ENCODE results near the gene TUBAL3.

TUBAL3 gene

GRCh38 chr10:5361966-5362365, 42.7 kb downstream of the TUBAL3 start:
- DNase-seq (ENCODE audit: low read depth) = no peak
- no peak overlapping the region for H3K4me3 ChIP-seq (ENCODE audit: low read depth, low read length)
- TF ChIP-seq, protein P1, sequence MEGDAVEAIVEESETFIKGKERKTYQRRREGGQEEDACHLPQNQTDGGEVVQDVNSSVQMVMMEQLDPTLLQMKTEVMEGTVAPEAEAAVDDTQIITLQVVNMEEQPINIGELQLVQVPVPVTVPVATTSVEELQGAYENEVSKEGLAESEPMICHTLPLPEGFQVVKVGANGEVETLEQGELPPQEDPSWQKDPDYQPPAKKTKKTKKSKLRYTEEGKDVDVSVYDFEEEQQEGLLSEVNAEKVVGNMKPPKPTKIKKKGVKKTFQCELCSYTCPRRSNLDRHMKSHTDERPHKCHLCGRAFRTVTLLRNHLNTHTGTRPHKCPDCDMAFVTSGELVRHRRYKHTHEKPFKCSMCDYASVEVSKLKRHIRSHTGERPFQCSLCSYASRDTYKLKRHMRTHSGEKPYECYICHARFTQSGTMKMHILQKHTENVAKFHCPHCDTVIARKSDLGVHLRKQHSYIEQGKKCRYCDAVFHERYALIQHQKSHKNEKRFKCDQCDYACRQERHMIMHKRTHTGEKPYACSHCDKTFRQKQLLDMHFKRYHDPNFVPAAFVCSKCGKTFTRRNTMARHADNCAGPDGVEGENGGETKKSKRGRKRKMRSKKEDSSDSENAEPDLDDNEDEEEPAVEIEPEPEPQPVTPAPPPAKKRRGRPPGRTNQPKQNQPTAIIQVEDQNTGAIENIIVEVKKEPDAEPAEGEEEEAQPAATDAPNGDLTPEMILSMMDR (IDR thresholded peaks at IDR 0.05; ENCODE audit: control insufficient read depth, extremely low read depth, insufficient read depth) = no peak

DNA sequence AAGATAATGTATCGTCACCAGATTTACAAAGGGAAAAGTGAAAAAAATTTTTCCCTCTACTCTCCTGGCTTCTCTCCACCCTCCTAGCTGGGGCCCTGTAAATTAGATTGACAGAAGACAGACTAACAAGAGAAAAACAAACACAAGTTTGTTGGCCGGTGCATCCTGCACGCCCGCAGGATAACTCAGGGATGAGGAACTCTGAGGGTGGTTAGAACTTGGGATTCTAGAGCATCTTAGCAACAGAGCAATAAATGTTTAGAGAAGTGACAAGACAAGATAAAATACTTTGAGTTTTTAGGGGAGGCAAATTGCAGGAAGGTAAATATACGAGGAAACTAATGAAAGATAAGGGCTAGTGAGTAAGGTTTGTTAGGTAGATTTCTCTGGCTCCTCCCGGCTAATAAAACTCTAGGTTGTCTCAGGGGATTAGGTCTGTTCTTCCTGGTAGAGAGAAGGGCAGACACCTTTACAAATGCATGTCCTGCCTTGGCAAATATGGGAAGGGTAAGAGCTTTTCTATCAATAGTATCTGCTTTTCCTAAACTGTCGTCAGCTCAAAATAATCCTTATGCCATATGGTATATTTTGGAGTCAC, 44.2 kb downstream of the TUBAL3 start:
- peak; percentile 67 for DNase-seq (ENCODE audit: low read depth)
- TF ChIP-seq, protein P1 (IDR thresholded peaks at IDR 0.05; ENCODE audit: control insufficient read depth, extremely low read depth, insufficient read depth) = no peak
- no peak overlapping the region for H3K4me3 ChIP-seq (ENCODE audit: low read depth, low read length)

DNA sequence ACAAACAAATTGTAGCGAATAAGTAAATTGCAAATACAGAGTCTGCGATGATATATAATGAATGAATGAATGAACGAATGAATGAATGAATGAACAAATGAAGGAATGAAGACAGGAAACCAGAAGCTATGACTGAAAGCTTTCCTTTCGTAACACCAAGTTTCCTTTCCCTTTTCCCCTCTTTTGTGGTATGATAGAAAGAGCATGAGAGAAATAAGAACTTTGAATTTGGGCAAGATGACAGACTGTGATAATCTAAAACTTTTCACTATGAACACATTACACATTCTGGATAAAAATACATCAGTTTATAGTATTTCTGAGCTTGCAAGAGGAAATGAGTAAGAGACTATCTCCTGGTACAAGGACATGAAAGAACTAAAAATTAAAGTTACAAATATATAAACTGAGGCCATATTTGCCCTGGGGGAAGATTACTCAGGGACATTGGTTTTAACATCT, 48.3 kb downstream of the TUBAL3 start:
- no peak overlapping the region for H3K4me3 ChIP-seq (ENCODE audit: low read depth, low read length)
- TF ChIP-seq, protein P1 (IDR thresholded peaks at IDR 0.05; ENCODE audit: control insufficient read depth, extremely low read depth, insufficient read depth) = no peak
- DNase-seq (ENCODE audit: low read depth) = no peak

DNA sequence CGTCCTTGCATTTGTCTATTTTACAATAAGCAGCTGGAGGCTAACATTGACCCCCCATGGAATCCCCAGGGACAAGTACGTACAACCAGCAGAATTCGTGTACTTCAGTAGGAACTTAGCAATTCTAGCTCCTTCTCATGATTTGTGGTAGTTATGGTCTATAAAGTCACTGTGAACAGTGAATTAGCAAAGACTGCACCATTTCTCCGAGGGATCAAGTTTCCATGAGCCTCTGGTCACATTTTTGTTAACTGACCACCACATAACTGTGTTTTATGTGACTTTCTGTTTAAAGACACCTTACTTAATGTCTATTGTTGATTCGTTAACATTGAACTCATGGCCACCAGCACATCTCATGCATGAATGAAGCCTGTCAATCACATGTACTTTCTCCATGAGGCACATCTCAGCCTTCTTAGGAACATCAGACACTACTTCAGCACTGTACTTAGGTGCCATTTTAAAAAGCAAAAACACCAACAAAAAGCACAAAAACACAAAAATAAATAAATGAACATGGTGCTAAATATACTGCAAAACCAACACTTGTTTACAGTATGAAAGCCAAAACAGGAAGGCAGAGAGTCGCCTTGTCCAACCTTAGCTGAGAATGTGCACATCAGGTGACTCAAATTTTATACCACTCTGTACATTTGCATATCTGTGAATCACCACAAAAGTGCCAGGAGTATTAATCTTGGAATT, 48.9 kb downstream of the TUBAL3 start:
- no peak for DNase-seq (ENCODE audit: low read depth)
- H3K4me3 ChIP-seq (ENCODE audit: low read depth, low read length) = no peak overlapping the region
- TF ChIP-seq, protein P1 (IDR thresholded peaks at IDR 0.05; ENCODE audit: control insufficient read depth, extremely low read depth, insufficient read depth) = no peak

DNA sequence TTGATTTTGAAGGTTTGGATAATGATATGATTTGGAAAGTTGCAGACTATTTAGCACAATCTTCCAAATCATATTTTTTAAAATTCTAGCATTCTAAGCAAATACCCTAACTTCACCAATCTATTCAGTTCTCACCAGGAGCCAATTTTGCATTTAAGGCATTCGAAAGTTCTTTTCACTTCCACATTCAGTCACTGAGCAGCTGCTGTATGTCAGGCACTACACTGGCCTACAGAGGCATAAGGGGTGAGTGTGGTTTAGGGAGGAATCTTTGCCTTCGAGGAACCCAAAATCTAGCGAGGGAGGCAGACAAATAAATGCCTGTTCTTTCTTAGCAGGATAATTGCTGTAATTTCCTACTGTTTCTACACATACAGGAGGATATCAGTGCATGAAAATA, 50.6 kb downstream of the TUBAL3 start:
- DNase-seq (ENCODE audit: low read depth) = no peak

GRCh38 chr10:5349362-5349761, 55.3 kb downstream of the TUBAL3 start:
- DNase-seq (ENCODE audit: low read depth) = no peak
- H3K4me3 ChIP-seq (ENCODE audit: low read depth, low read length) = no peak overlapping the region
- TF ChIP-seq, protein P1 (IDR thresholded peaks at IDR 0.05; ENCODE audit: control insufficient read depth, extremely low read depth, insufficient read depth) = no peak

More for the DNA sequence above, 50.6 kb downstream of the TUBAL3 start:
- no peak overlapping the region for H3K4me3 ChIP-seq (ENCODE audit: low read depth, low read length)
- TF ChIP-seq, protein P1 (IDR thresholded peaks at IDR 0.05; ENCODE audit: control insufficient read depth, extremely low read depth, insufficient read depth) = no peak
